ENCODE data around the gene JARID2. TPM values are rescaled to one million over a fixed set of nuclear protein-coding genes. Genes with fewer than 3 reads are reported as not detected.

JARID2 gene
- total RNA-seq, 1 donor from 2014 or later, result 66.1 TPM

DNA sequence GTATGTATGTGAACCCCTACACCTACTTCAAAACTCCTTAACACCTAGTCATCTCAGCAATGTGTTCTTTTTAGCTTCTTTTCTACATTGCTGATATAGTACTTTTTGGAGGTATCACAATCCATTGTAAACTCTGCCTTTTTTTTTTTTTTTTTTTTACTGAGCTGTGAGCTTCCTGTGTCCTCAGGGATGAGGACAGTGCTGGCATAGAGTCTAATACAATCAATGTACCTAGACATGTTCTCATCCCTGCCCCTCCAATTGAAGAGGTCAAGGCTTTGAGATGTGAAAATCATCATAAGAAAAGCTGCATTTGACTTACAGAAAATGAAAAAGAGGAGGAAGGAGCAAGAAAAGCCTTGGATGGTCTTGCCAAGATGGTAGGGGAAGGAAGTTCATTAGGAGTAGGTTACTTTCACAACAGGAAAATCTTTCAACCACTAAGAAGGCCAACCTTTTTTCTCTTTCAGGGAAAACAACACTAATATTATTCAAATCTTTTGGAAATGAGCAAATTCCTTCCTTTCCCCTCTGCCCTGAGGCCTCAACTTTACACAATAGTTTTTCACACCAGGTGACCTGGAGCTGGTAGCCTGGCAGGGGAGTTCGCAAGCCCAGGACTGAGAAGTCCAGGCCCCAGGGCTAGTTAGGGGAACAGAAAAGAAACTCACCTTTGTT is 2.8 kb upstream of the JARID2 start:
- Mint-ChIP-seq H3K27ac (ENCODE audit: unreplicated experiment) (no peak overlapping the region), H3K9me3 (ENCODE audit: unreplicated experiment) (no peaks in the 10 kb centered on the region), H3K36me3 (ENCODE audit: low read depth, unreplicated experiment) (peaks cover 9% of the 10 kb centered on the region), H3K4me3 (ENCODE audit: unreplicated experiment) (no peak overlapping the region), H3K27me3 (ENCODE audit: unreplicated experiment) (peaks cover 8% of the 10 kb centered on the region), H3K4me1 (ENCODE audit: unreplicated experiment) (peaks cover 42% of the 10 kb centered on the region)
- no peak for DNase-seq (ENCODE audit: low spot score)
- TF ChIP-seq, protein P1, sequence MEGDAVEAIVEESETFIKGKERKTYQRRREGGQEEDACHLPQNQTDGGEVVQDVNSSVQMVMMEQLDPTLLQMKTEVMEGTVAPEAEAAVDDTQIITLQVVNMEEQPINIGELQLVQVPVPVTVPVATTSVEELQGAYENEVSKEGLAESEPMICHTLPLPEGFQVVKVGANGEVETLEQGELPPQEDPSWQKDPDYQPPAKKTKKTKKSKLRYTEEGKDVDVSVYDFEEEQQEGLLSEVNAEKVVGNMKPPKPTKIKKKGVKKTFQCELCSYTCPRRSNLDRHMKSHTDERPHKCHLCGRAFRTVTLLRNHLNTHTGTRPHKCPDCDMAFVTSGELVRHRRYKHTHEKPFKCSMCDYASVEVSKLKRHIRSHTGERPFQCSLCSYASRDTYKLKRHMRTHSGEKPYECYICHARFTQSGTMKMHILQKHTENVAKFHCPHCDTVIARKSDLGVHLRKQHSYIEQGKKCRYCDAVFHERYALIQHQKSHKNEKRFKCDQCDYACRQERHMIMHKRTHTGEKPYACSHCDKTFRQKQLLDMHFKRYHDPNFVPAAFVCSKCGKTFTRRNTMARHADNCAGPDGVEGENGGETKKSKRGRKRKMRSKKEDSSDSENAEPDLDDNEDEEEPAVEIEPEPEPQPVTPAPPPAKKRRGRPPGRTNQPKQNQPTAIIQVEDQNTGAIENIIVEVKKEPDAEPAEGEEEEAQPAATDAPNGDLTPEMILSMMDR (IDR thresholded peaks at IDR 0.05; ENCODE audit: unreplicated experiment), result no peak

DNA sequence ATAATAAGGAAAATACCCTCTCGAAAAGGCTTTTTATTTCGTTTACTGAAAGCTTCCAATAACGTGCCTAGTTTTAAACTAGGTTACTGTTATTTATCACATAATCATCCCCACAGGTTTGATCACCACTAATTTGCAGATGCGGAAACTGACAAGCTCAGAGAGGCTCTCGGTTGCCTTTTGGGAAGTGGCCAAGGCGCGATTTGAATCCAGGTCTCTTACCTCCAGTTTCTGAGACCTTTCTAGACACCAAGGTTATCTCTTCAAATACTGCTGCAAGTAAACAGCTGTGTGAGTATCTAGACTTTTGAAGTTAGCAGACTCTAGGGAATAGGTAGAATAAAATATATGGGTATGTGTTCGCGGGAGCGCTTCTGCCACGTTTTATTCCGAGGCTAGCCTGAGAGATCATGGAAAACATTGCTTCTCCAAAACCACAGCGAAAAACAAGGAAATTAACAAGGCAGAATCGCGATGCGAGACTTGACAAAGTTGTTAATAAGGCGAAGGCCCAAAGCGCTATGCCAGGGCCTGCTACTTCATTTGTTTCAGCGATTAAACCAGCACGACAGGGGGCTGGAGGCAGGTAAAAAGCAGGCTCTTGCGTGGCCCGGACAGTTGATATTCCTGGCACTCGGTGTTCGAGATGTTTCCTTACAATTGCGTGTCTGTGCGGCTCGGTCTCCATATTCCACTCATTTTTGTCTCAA is 1.8 kb upstream of the JARID2 start:
- Mint-ChIP-seq H3K36me3 (ENCODE audit: low read depth, unreplicated experiment) (peaks cover 10% of the 10 kb centered on the region), H3K27me3 (ENCODE audit: unreplicated experiment) (peaks cover 8% of the 10 kb centered on the region), H3K9me3 (ENCODE audit: unreplicated experiment) (no peaks in the 10 kb centered on the region), H3K4me3 (ENCODE audit: unreplicated experiment) (peak overlapping the region; percentile 89), H3K27ac (ENCODE audit: unreplicated experiment) (peak overlapping the region; percentile 66), H3K4me1 (ENCODE audit: unreplicated experiment) (peaks cover 43% of the 10 kb centered on the region)
- DNase-seq (ENCODE audit: low spot score), result peak; percentile 27
- TF ChIP-seq, protein P1 (IDR thresholded peaks at IDR 0.05; ENCODE audit: unreplicated experiment), result no peak

DNA sequence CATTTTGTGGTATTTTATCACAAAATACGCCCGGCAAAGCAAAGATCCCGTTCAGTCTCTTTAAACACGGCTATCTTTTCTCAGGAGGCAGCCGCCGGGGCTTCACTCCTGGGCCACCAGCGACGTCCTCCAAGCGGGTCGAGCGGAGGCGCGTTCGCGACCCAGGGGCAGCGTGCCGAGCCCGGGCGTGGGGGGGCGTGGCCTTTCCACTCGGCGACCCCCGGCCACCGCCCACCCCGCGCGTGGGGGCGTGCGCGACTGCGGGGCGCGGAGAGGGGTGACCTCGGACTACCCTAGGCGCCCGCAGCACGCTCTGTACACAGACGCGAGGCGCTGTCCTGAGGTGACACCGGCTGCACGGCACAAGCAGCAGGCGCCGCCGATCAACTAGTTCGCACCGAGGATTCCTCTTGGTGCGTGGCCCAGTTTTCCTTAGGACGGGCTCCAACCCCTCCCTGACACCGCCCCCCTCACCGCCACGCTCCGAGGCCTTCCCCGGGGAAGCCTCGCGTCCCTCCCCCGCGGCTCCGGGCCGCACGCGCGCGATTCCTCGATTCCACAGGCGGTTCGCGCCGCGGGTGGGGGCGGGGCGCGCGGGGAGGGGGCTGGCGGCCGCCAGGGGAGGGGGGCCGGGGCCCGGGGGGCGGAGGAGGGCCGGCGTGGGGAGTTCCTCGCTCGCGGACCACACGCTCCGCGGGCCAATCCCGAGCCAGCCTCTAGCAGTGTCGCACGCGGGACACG is 1.1 kb upstream of the JARID2 start:
- no peaks in the 10 kb centered on the region for H3K9me3 Mint-ChIP-seq (ENCODE audit: unreplicated experiment)
- TF ChIP-seq, protein P1 (IDR thresholded peaks at IDR 0.05; ENCODE audit: unreplicated experiment), result no peak
- peaks cover 9% of the 10 kb centered on the region for H3K27me3 Mint-ChIP-seq (ENCODE audit: unreplicated experiment)
- peak; percentile 67 for DNase-seq (ENCODE audit: low spot score)
- peaks cover 13% of the 10 kb centered on the region for H3K36me3 Mint-ChIP-seq (ENCODE audit: low read depth, unreplicated experiment)
- peak overlapping the region; percentile 100 for H3K4me3 Mint-ChIP-seq (ENCODE audit: unreplicated experiment)
- peak overlapping the region; percentile 66 for H3K27ac Mint-ChIP-seq (ENCODE audit: unreplicated experiment)
- H3K4me1 Mint-ChIP-seq (ENCODE audit: unreplicated experiment), result peaks cover 45% of the 10 kb centered on the region

DNA sequence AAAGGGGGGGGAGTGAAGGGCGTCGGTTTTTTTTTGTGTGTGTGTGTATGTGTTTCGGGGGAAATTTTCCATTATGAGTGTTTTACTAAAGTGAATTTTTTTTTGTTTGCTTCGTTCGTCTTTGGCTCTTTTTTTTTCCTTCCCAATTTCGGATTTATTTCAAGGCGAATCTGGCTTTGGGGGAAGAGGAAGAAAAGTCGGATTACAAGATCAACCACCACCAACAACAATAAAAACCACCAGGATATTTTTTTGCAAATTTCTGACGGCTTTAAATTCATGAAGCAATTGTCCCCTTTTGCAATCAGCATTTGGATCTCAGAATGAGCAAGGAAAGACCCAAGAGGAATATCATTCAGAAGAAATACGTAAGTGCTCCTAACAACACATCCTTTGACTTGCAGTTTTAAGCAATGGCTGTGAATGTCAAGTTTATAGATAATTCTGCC is 372 bp downstream of the JARID2 start:
- DNase-seq (ENCODE audit: low spot score), result no peak
- Mint-ChIP-seq H3K9me3 (ENCODE audit: unreplicated experiment) (no peaks in the 10 kb centered on the region), H3K4me1 (ENCODE audit: unreplicated experiment) (peaks cover 50% of the 10 kb centered on the region), H3K36me3 (ENCODE audit: low read depth, unreplicated experiment) (peaks cover 13% of the 10 kb centered on the region), H3K4me3 (ENCODE audit: unreplicated experiment) (peak overlapping the region; percentile 100), H3K27me3 (ENCODE audit: unreplicated experiment) (peaks cover 9% of the 10 kb centered on the region), H3K27ac (ENCODE audit: unreplicated experiment) (peak overlapping the region; percentile 90)
- TF ChIP-seq, protein P1 (IDR thresholded peaks at IDR 0.05; ENCODE audit: unreplicated experiment), result no peak
